HCT116 (cell line): ENCODE measurements around the gene EFR3B. TPM values are rescaled to one million over a fixed set of nuclear protein-coding genes. Genes with fewer than 3 reads are reported as not detected.

Experiments
- ATAC-seq: fragments of 200-7000 bp; cut with Tn5 transposase; 2 replicates; pipeline ENCODE4 v1.9.1; 2020; ENCODE audit warnings: mild to moderate bottlenecking, moderate library complexity
- BruUV-seq: library from RNA; stranded (reverse); fragments of 400-500 nt; replicated peaks from 2 replicates; lab custom pipeline; 2021; lab: Mats Ljungman, UMichigan
- CTCF ChIA-PET: fragments of 300-600 bp; sonication (Branson Sonifier 250); formaldehyde crosslinking; loops from one replicate; lab custom pipeline; 2021; ENCODE audit warnings: antibody characterized with exemption; lab: Charles Lee
- POLR2A ChIA-PET: fragments of 300-600, 350-600 bp; sonication (Branson Sonifier 250); formaldehyde crosslinking; loops from one replicate; lab custom pipeline; 2021; ENCODE audit warnings: antibody characterized with exemption; lab: Charles Lee
- RAD21 ChIA-PET, 2 experiments: fragments of 300-600 bp; sonication (Branson Sonifier 250); formaldehyde crosslinking; loops; one replicate each; lab custom pipeline; 2023; ENCODE audit warnings: low total read pairs in 2 of 2; ENCODE audit not compliant: uncharacterized antibody in 2 of 2, unreplicated experiment in 2 of 2, low non-redundant PET in 1 of 2; lab: Charles Lee
- DNase-seq: peaks from one replicate; pipeline ENCODE4 v3.0.0-alpha.2; 2010; ENCODE audit warnings: low read depth, low spot score
- H2AFZ ChIP-seq: fragments of 200-600 bp; shearing (Covaris generic), sonication (generic); 2 replicates; pipeline ENCODE4 v1.6.1; 2017; ENCODE audit warnings: low read depth, mixed run types, mixed read lengths, antibody characterized with exemption, low read length; ENCODE audit not compliant: poor library complexity, severe bottlenecking
- H3K27ac ChIP-seq: 2 replicates; pipeline ENCODE4 v1.5.1; 2012; ENCODE audit warnings: low read depth, low read length
- H3K27me3 ChIP-seq: fragments of 200-600 bp; sonication (generic); 2 replicates; pipeline ENCODE4 v1.6.1; 2016; ENCODE audit warnings: mixed run types, low read length, mixed read lengths; ENCODE audit not compliant: insufficient read depth
- H3K36me3 ChIP-seq, 2 experiments: fragments of 200-500 bp in 1 of 2; fragments of 200-600 bp in 1 of 2; sonication (Bioruptor generic) in 1 of 2; sonication (generic) in 1 of 2; 2 replicates each; pipeline versions ENCODE4 v1.5.1 to v1.6.1; 2014 to 2016; ENCODE audit warnings: low read length in 2 of 2, inconsistent platforms in 1 of 2, mixed read lengths in 1 of 2, mixed run types in 1 of 2; ENCODE audit not compliant: insufficient read depth in 2 of 2, control insufficient read depth in 1 of 2
- H3K4me1 ChIP-seq, 2 experiments: fragments of 200-600 bp in 1 of 2; sonication (generic) in 1 of 2; 2 replicates each; pipeline versions ENCODE4 v1.5.1 to v1.6.1; 2012 to 2017; ENCODE audit warnings: low read length in 2 of 2, inconsistent platforms in 1 of 2, mild to moderate bottlenecking in 1 of 2, mixed read lengths in 1 of 2, mixed run types in 1 of 2, moderate library complexity in 1 of 2; ENCODE audit not compliant: insufficient read depth in 2 of 2, control insufficient read depth in 1 of 2
- H3K4me2 ChIP-seq: fragments of 200-600 bp; sonication (generic); 2 replicates; pipeline ENCODE4 v1.6.1; 2017; ENCODE audit warnings: mixed run types, low read length, mixed read lengths
- H3K4me3 ChIP-seq, 2 experiments: fragments of 200-600 bp in 1 of 2; sonication (generic) in 1 of 2; replicated peaks in 1 of 2; 2 replicates each; pipeline ENCODE4 v1.5.1; 2011 to 2016; ENCODE audit warnings: low read length in 2 of 2, control low read depth in 1 of 2, low read depth in 1 of 2, mild to moderate bottlenecking in 1 of 2, mixed read lengths in 1 of 2, mixed run types in 1 of 2
- H3K79me2 ChIP-seq: fragments of 200-600 bp; sonication (generic); 2 replicates; pipeline ENCODE4 v1.6.1; 2017; ENCODE audit warnings: mild to moderate bottlenecking, mixed run types, low read length, moderate library complexity, mixed read lengths; ENCODE audit not compliant: insufficient read depth
- H3K9ac ChIP-seq: fragments of 200-600 bp; sonication (generic); 2 replicates; pipeline ENCODE4 v1.6.1; 2016; ENCODE audit warnings: low read length, mixed read lengths
- H3K9me2 ChIP-seq: fragments of 200-600 bp; sonication (generic), shearing (Covaris generic); 2 replicates; pipeline ENCODE4 v1.6.1; 2017; ENCODE audit warnings: mixed run types, mild to moderate bottlenecking, moderate library complexity; ENCODE audit not compliant: insufficient read depth
- H3K9me3 ChIP-seq, 2 experiments: fragments of 200-500 bp in 1 of 2; fragments of 200-600 bp in 1 of 2; sonication (Bioruptor generic) in 1 of 2; sonication (generic) in 1 of 2; 2 replicates each; pipeline ENCODE4 v1.6.1; 2014 to 2017; ENCODE audit warnings: low read length in 2 of 2, mixed read lengths in 2 of 2, inconsistent platforms in 1 of 2, low read depth in 1 of 2, mild to moderate bottlenecking in 1 of 2, mixed run types in 1 of 2, moderate library complexity in 1 of 2; ENCODE audit not compliant: control insufficient read depth in 1 of 2, insufficient read depth in 1 of 2
- H4K20me1 ChIP-seq: fragments of 200-600 bp; sonication (generic), shearing (Covaris generic); 2 replicates; pipeline ENCODE4 v1.6.1; 2017; ENCODE audit warnings: mixed run types, mild to moderate bottlenecking, moderate library complexity; ENCODE audit not compliant: insufficient read depth
- CBX3 ChIP-seq: IDR thresholded peaks from 2 replicates; pipeline ENCODE4 v1.6.1; 2012; ENCODE audit warnings: low read depth
- CEBPB ChIP-seq: IDR thresholded peaks from 2 replicates; pipeline ENCODE4 v1.6.1; 2012; ENCODE audit warnings: low read depth
- EGR1 ChIP-seq: IDR thresholded peaks from 2 replicates; pipeline ENCODE4 v1.6.1; 2012; ENCODE audit warnings: low read depth
- ELF1 ChIP-seq: IDR thresholded peaks from 2 replicates; pipeline ENCODE4 v1.6.1; 2012; ENCODE audit warnings: low read depth, borderline replicate concordance
- EZH2 ChIP-seq: fragments of 200-600 bp; sonication (generic); IDR thresholded peaks from 2 replicates; pipeline ENCODE4 v1.6.1; 2017; ENCODE audit warnings: antibody characterized with exemption, mixed run types
- EZH2phosphoT487 ChIP-seq: fragments of 200-600 bp; IDR thresholded peaks from 2 replicates; pipeline ENCODE4 v1.6.1; 2018; ENCODE audit warnings: antibody characterized with exemption, borderline replicate concordance
- FOSL1 ChIP-seq: IDR thresholded peaks from 2 replicates; pipeline ENCODE4 v1.6.1; 2012; ENCODE audit warnings: low read depth
- JUND ChIP-seq: IDR thresholded peaks from 2 replicates; pipeline ENCODE4 v1.6.1; 2012
- POLR2A ChIP-seq: IDR thresholded peaks from 2 replicates; pipeline ENCODE4 v1.7.0; 2011; ENCODE audit warnings: borderline replicate concordance; ENCODE audit not compliant: insufficient read depth, insufficient read length; ENCODE audit errors: extremely low read depth
- RAD21 ChIP-seq: IDR thresholded peaks from 2 replicates; pipeline ENCODE4 v1.6.1; 2012; ENCODE audit warnings: low read depth, mild to moderate bottlenecking
- SIN3A ChIP-seq: IDR thresholded peaks from 2 replicates; pipeline ENCODE4 v1.6.1; 2012; ENCODE audit warnings: low read depth
- SP1 ChIP-seq: IDR thresholded peaks from 2 replicates; pipeline ENCODE4 v1.6.1; 2012; ENCODE audit warnings: low read depth
- SRF ChIP-seq: IDR thresholded peaks from 2 replicates; pipeline ENCODE4 v1.6.1; 2012; ENCODE audit warnings: low read depth
- TCF7L2 ChIP-seq: IDR thresholded peaks from 2 replicates; pipeline ENCODE4 v1.7.0; 2011; ENCODE audit warnings: borderline replicate concordance, inconsistent platforms; ENCODE audit not compliant: insufficient read depth, insufficient read length; ENCODE audit errors: extremely low read depth
- YY1 ChIP-seq: IDR thresholded peaks from 2 replicates; pipeline ENCODE4 v1.6.1; 2011; ENCODE audit warnings: low read length, low read depth, moderate library complexity, mild to moderate bottlenecking; ENCODE audit not compliant: insufficient replicate concordance; ENCODE audit errors: extremely low read depth
- ZFX ChIP-seq: fragments of 450-650 bp; IDR thresholded peaks from 2 replicates; pipeline ENCODE4 v1.6.1; 2017
- intact Hi-C: fragments of 100-400 bp; cut with micrococcal nuclease; formaldehyde crosslinking; loops from 2 replicates; pipeline ENCODE4 v1.10.0; 2022
- total RNA-seq: library from RNA; stranded (reverse); gene quantifications from one replicate; pipeline ENCODE4 v1.2.1, GENCODE V29; 2021; ENCODE audit not compliant: unreplicated experiment
- TF ChIP-seq, protein P1 (sequence below): IDR thresholded peaks from 2 replicates; pipeline ENCODE4 v1.6.1; 2012
- TF ChIP-seq, protein P2 (sequence below): IDR thresholded peaks from 2 replicates; pipeline ENCODE4 v1.6.1; 2011; ENCODE audit warnings: mild to moderate bottlenecking, low read length, moderate library complexity; ENCODE audit not compliant: insufficient replicate concordance; ENCODE audit errors: extremely low read depth
- TF ChIP-seq, protein P3 (sequence below), 3 experiments: fragments of 200-600 bp in 1 of 3; sonication (generic) in 1 of 3; IDR thresholded peaks in 2 of 3; conservative IDR thresholded peaks in 1 of 3; 2 replicates each; pipeline ENCODE4 v1.5.1; 2012 to 2017; ENCODE audit warnings: low read depth in 2 of 3, low read length in 2 of 3, antibody characterized with exemption in 1 of 3, borderline replicate concordance in 1 of 3, control low read depth in 1 of 3, mild to moderate bottlenecking in 1 of 3, mixed read lengths in 1 of 3, mixed run types in 1 of 3, moderate library complexity in 1 of 3; ENCODE audit not compliant: insufficient read depth in 1 of 3

The EFR3B gene
- total RNA-seq, 1 experiment from 2014 or later = 0.96 TPM

DNA sequence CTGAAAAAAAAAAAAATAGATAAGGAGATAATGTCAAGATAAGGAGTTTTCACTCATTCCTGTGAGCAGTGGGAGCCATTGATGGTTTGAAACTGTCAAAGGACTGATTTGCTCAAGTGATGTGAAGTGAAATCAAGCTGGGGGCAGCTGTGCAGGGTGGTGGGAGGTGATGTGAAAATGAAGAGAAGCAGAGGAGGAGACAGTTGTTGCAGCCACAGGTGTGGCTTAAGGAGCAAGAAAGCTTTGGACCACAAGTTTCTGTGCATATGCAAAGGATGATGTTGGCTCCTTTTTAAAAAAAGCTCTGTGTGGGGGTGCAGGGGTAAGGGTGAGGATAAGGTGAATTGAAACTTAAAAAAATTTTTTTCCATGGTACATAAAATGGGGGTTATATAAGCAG is 8.3 kb downstream of the EFR3B start:
- Histone ChIP-seq H3K27ac (no peak overlapping the region), H2AFZ (no peak overlapping the region), H3K79me2 (no peaks in the 10 kb centered on the region), H3K9ac (no peak overlapping the region), H3K36me3 (no peaks in the 10 kb centered on the region), H3K4me1 (no peaks in the 10 kb centered on the region), H3K9me2 (no peaks in the 10 kb centered on the region), H3K4me3 (no peak overlapping the region), H3K27me3 (0 out of 2 replicates have a peak, but pooled peaks cover 2% of the 10 kb centered on the region), H3K9me3 (no peaks in the 10 kb centered on the region), H4K20me1 (no peaks in the 10 kb centered on the region), H3K4me2 (no peak overlapping the region)
- BruUV-seq = no TSS peak
- TF ChIP-seq FOSL1 = no peak
- TF ChIP-seq RAD21 = no peak
- TF ChIP-seq, protein P1, sequence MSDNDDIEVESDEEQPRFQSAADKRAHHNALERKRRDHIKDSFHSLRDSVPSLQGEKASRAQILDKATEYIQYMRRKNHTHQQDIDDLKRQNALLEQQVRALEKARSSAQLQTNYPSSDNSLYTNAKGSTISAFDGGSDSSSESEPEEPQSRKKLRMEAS = no peak
- TF ChIP-seq SRF = no peak
- TF ChIP-seq CBX3 = no peak
- TF ChIP-seq, protein P2, sequence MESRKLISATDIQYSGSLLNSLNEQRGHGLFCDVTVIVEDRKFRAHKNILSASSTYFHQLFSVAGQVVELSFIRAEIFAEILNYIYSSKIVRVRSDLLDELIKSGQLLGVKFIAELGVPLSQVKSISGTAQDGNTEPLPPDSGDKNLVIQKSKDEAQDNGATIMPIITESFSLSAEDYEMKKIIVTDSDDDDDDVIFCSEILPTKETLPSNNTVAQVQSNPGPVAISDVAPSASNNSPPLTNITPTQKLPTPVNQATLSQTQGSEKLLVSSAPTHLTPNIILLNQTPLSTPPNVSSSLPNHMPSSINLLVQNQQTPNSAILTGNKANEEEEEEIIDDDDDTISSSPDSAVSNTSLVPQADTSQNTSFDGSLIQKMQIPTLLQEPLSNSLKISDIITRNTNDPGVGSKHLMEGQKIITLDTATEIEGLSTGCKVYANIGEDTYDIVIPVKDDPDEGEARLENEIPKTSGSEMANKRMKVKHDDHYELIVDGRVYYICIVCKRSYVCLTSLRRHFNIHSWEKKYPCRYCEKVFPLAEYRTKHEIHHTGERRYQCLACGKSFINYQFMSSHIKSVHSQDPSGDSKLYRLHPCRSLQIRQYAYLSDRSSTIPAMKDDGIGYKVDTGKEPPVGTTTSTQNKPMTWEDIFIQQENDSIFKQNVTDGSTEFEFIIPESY = no peak
- no peak for TF ChIP-seq ELF1
- TF ChIP-seq, protein P3, sequence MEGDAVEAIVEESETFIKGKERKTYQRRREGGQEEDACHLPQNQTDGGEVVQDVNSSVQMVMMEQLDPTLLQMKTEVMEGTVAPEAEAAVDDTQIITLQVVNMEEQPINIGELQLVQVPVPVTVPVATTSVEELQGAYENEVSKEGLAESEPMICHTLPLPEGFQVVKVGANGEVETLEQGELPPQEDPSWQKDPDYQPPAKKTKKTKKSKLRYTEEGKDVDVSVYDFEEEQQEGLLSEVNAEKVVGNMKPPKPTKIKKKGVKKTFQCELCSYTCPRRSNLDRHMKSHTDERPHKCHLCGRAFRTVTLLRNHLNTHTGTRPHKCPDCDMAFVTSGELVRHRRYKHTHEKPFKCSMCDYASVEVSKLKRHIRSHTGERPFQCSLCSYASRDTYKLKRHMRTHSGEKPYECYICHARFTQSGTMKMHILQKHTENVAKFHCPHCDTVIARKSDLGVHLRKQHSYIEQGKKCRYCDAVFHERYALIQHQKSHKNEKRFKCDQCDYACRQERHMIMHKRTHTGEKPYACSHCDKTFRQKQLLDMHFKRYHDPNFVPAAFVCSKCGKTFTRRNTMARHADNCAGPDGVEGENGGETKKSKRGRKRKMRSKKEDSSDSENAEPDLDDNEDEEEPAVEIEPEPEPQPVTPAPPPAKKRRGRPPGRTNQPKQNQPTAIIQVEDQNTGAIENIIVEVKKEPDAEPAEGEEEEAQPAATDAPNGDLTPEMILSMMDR (IDR thresholded peaks at IDR 0.05 in 2 of 3, conservative IDR thresholded peaks at IDR 0.05 in 1 of 3; ENCODE audit: borderline replicate concordance in 1 of 3, insufficient read depth in 1 of 3, low read depth in 2 of 3, low read length in 2 of 3) = no peak
- TF ChIP-seq EGR1 = no peak
- TF ChIP-seq EZH2phosphoT487 = no peak
- TF ChIP-seq TCF7L2 = no peak
- TF ChIP-seq YY1 = no peak
- TF ChIP-seq POLR2A = no peak
- TF ChIP-seq ZFX = no peak
- no peak for TF ChIP-seq EZH2
- no peak for TF ChIP-seq SIN3A
- no peak for TF ChIP-seq CEBPB
- no peak for TF ChIP-seq SP1
- TF ChIP-seq JUND = no peak
- ATAC-seq = no peak
- RAD21 ChIA-PET = no interaction called here
- intact Hi-C loops = no loop called here
- no peak for DNase-seq
- POLR2A ChIA-PET = no interaction called here
- CTCF ChIA-PET = no interaction called here
